Calu3 (cell line): Measurements from ENCODE around the gene AK8. TPM values are rescaled to one million over a fixed set of nuclear protein-coding genes. Genes with fewer than 3 reads are reported as not detected.

Source experiments
- BruUV-seq: library from RNA; stranded (reverse); fragments of 400-500 nt; replicated peaks from 2 replicates; lab custom pipeline; 2021; lab: Mats Ljungman, UMichigan
- CTCF ChIA-PET: fragments of 300-600 bp; sonication (Branson Sonifier 250); formaldehyde crosslinking; loops from one replicate; lab custom pipeline; 2022; ENCODE audit warnings: antibody characterized with exemption; lab: Charles Lee
- DNase-seq: peaks from one replicate; pipeline ENCODE4 v3.0.0; 2022
- H3K27ac Mint-ChIP-seq: one replicate; pipeline ENCODE4 v1.8.0; 2022; ENCODE audit warnings: mixed read lengths; ENCODE audit not compliant: unreplicated experiment
- H3K27me3 Mint-ChIP-seq: one replicate; pipeline ENCODE4 v1.8.0; 2022; ENCODE audit warnings: mixed read lengths; ENCODE audit not compliant: unreplicated experiment
- H3K36me3 Mint-ChIP-seq: one replicate; pipeline ENCODE4 v1.8.0; 2022; ENCODE audit warnings: mild to moderate bottlenecking, moderate library complexity, mixed read lengths; ENCODE audit not compliant: insufficient read depth, unreplicated experiment
- H3K4me1 Mint-ChIP-seq: one replicate; pipeline ENCODE4 v1.8.0; 2022; ENCODE audit warnings: mild to moderate bottlenecking, low read depth, mixed read lengths; ENCODE audit not compliant: unreplicated experiment
- H3K4me3 Mint-ChIP-seq: one replicate; pipeline ENCODE4 v1.8.0; 2022; ENCODE audit warnings: mild to moderate bottlenecking, low read depth, moderate library complexity, mixed read lengths; ENCODE audit not compliant: unreplicated experiment
- H3K9me3 Mint-ChIP-seq: one replicate; pipeline ENCODE4 v1.8.0; 2022; ENCODE audit warnings: low read depth, mixed read lengths; ENCODE audit not compliant: unreplicated experiment
- intact Hi-C: fragments of 100-400 bp; cut with micrococcal nuclease; formaldehyde crosslinking; loops from one replicate; pipeline ENCODE4 v1.10.0; 2022; ENCODE audit not compliant: unreplicated experiment
- total RNA-seq: library from RNA; stranded (reverse); gene quantifications from 2 replicates; pipeline ENCODE4 v1.2.3, GENCODE V29; 2022
- TF ChIP-seq, protein P1 (sequence below): fragments of 200-600 bp; IDR thresholded peaks from one replicate; pipeline ENCODE4 v1.8.0; 2022; ENCODE audit warnings: antibody characterized with exemption; ENCODE audit not compliant: unreplicated experiment

Gene AK8
- total RNA-seq, 1 experiment from 2014 or later = 1.4 TPM

- H3K27me3 Mint-ChIP-seq = peaks cover 28% of the 10 kb centered on the region
- no peaks in the 10 kb centered on the region for H3K9me3 Mint-ChIP-seq
- H3K36me3 Mint-ChIP-seq = no peaks in the 10 kb centered on the region
- TF ChIP-seq, protein P1, sequence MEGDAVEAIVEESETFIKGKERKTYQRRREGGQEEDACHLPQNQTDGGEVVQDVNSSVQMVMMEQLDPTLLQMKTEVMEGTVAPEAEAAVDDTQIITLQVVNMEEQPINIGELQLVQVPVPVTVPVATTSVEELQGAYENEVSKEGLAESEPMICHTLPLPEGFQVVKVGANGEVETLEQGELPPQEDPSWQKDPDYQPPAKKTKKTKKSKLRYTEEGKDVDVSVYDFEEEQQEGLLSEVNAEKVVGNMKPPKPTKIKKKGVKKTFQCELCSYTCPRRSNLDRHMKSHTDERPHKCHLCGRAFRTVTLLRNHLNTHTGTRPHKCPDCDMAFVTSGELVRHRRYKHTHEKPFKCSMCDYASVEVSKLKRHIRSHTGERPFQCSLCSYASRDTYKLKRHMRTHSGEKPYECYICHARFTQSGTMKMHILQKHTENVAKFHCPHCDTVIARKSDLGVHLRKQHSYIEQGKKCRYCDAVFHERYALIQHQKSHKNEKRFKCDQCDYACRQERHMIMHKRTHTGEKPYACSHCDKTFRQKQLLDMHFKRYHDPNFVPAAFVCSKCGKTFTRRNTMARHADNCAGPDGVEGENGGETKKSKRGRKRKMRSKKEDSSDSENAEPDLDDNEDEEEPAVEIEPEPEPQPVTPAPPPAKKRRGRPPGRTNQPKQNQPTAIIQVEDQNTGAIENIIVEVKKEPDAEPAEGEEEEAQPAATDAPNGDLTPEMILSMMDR = no peak
- H3K4me3 Mint-ChIP-seq = no peak overlapping the region
- intact Hi-C loops = no loop called here
- BruUV-seq = no TSS peak
- DNase-seq = no peak
- H3K27ac Mint-ChIP-seq = no peak overlapping the region
- CTCF ChIA-PET = interaction anchor here (0.9 kb wide), 1 partner anchor 95 kb away, joined by 3 read pairs; no protein-coding TSS in a partner anchor
- no peaks in the 10 kb centered on the region for H3K4me1 Mint-ChIP-seq
Observed at GRCh38 chr9:132806306-132806705, 71.8 kb downstream of the AK8 start.

DNA sequence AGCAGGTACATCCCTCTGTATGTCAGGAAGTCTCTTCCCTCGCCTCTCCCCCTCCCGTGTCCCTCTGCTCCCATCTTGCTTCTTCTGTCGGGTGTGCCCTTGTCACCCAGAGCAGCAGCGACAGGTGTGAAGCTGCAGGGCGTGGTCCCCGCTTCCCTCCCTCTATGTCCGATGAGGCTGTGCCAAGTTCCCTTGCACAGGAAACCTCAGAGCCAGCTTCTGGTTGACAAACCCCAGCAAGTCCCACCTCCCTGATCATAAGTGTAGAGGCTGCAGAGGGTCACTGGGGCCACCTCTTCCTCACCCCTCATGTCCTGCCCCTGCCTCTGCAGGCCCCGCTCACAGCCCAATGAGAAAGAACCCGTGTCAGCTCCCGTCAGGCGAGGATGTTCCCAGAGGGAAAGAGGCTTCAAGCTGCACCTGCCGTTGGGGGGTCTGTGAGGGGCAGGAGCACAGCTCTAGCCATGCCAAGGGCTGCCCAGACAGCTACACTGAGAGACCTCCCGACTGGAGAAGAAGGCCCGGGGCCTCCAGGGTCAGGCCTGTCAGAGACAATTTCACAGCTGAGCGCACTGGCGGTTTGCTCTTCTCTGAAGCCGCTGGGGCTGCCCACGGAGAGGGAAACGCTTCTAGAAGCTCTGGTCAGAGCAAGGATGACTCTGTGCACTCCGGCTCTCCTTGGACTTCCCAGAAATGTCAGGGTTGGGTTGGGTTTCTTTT lies 73.3 kb downstream of the AK8 start:
- no TSS peak for BruUV-seq
- Mint-ChIP-seq H3K4me1 (peaks cover 4% of the 10 kb centered on the region), H3K4me3 (no peak overlapping the region), H3K9me3 (no peaks in the 10 kb centered on the region), H3K36me3 (no peaks in the 10 kb centered on the region), H3K27me3 (peaks cover 28% of the 10 kb centered on the region), H3K27ac (no peak overlapping the region)
- TF ChIP-seq, protein P1 = no peak
- no peak for DNase-seq
- intact Hi-C loops = loop anchor here (5.0 kb wide), 1 partner anchor 297 kb away; no protein-coding TSS in a partner anchor
- CTCF ChIA-PET = interaction anchor here (0.8 kb wide), 1 partner anchor 41 kb away, joined by 3 read pairs; no protein-coding TSS in a partner anchor

- Mint-ChIP-seq H3K27me3 (peaks cover 10% of the 10 kb centered on the region), H3K4me1 (peaks cover 16% of the 10 kb centered on the region), H3K27ac (no peak overlapping the region), H3K9me3 (no peaks in the 10 kb centered on the region), H3K4me3 (no peak overlapping the region), H3K36me3 (no peaks in the 10 kb centered on the region)
- CTCF ChIA-PET = no interaction called here
- intact Hi-C loops = loop anchor here (5.0 kb wide), 1 partner anchor 295 kb away; no protein-coding TSS in a partner anchor
- TF ChIP-seq, protein P1 = no peak
- no peak for DNase-seq
- no TSS peak for BruUV-seq
Observed at GRCh38 chr9:132802121-132802795, 75.8 kb downstream of the AK8 start.

DNA sequence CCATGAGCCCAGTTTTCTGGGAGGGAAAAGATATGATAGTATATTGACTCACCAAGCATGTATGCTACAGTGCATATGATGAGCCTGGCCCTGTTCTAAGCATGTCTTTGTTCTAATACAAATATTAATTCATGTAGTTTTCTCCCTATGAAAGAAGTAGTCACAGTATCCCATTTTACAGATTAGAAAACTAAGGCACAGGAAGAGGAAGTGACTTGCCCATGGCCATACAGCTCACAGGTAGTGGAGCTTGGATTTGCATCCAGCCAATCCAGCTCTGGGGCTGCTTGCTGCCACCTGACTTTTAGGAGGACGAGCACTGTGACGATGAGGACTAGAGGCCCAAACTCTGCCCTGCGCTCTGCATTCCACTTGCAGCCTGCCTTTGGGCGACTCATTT lies 76.4 kb downstream of the AK8 start:
- Mint-ChIP-seq H3K27ac (no peak overlapping the region), H3K36me3 (no peaks in the 10 kb centered on the region), H3K27me3 (peaks cover 10% of the 10 kb centered on the region), H3K4me1 (peaks cover 16% of the 10 kb centered on the region), H3K4me3 (no peak overlapping the region), H3K9me3 (no peaks in the 10 kb centered on the region)
- CTCF ChIA-PET = no interaction called here
- TF ChIP-seq, protein P1 = no peak
- no TSS peak for BruUV-seq
- intact Hi-C loops = loop anchor here (5.0 kb wide), 1 partner anchor 294 kb away; no protein-coding TSS in a partner anchor
- DNase-seq = no peak
